Progenitor cell of endocrine pancreas (in vitro differentiated cells): ENCODE data around the gene TRIM28. TPM values are rescaled to one million over a fixed set of nuclear protein-coding genes. Genes with fewer than 3 reads are reported as not detected.

ENCODE experiments used
- DNase-seq: peaks from one replicate; pipeline ENCODE4 v3.0.0; 2021; ENCODE audit warnings: low spot score; ENCODE audit not compliant: unreplicated experiment
- H3K27ac Mint-ChIP-seq: 2 replicates; pipeline ENCODE4 v1.8.0; 2021; ENCODE audit warnings: mild to moderate bottlenecking, moderate library complexity, mixed read lengths
- H3K27me3 Mint-ChIP-seq: 2 replicates; pipeline ENCODE4 v1.8.0; 2021; ENCODE audit warnings: mixed read lengths
- H3K36me3 Mint-ChIP-seq: 2 replicates; pipeline ENCODE4 v1.8.0; 2022; ENCODE audit warnings: mixed read lengths; ENCODE audit not compliant: insufficient read depth
- H3K4me1 Mint-ChIP-seq: 2 replicates; pipeline ENCODE4 v1.8.0; 2021; ENCODE audit warnings: low read depth, mixed read lengths
- H3K4me3 Mint-ChIP-seq: 2 replicates; pipeline ENCODE4 v1.8.0; 2021; ENCODE audit warnings: low read depth, mild to moderate bottlenecking, moderate library complexity, mixed read lengths
- H3K9me3 Mint-ChIP-seq: 2 replicates; pipeline ENCODE4 v1.8.0; 2021; ENCODE audit warnings: low read depth, mixed read lengths
- CTCF ChIP-seq: fragments of 200-600 bp; sonication (generic); IDR thresholded peaks from one replicate; pipeline ENCODE4 v1.5.0; 2021; ENCODE audit warnings: antibody characterized with exemption, mild to moderate bottlenecking; ENCODE audit not compliant: unreplicated experiment
- total RNA-seq: library from RNA; stranded (reverse); gene quantifications from 2 replicates; pipeline ENCODE4 v1.2.1, GENCODE V29; 2021

The TRIM28 gene
- total RNA-seq, 1 donor from 2014 or later = 699 TPM

DNA sequence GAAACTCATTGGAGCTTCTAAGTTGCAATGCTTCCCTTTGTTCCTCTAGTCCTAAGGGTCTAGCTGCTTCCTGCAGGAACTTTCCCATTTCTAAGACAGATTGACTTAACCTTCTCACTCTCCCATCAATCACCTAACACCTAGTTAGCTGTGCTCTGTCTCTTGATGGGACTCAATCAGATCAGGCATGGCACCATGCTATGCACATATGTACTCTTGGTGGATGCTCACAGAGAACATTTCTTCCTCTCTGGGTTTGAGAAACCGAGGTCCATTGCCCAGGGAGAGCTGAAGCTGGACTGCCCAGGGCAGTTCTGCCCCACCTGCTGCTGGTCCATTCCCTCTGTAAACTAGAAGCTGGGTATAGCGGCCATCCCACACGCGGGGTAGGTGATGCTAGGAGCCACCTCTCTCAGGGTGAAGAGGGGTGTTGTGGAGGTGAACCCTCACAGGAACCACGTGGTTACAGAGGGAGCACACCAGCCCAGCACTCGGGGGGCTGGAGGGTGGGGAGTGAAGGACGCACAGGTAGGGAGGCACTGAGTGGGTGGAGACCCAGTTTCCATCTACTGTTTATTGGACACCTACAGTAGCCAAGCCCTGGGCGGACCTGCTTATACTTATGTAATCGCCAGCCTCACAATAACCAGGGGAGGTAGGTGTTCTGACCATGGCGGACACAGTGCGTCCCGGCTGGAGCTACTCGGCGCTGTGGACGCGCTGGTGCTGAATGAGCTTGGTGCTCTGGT, 17.7 kb downstream of the TRIM28 start:
- no peak for DNase-seq
- Mint-ChIP-seq H3K4me3 (peak overlapping the region; percentile 14), H3K36me3 (peaks cover 2% of the 10 kb centered on the region), H3K27me3 (no peaks in the 10 kb centered on the region), H3K9me3 (no peaks in the 10 kb centered on the region), H3K27ac (no peak overlapping the region), H3K4me1 (peaks cover 18% of the 10 kb centered on the region)
- no peak for TF ChIP-seq CTCF

- Mint-ChIP-seq H3K27ac (no peak overlapping the region), H3K4me1 (peaks cover 12% of the 10 kb centered on the region), H3K4me3 (no peak overlapping the region), H3K36me3 (peaks cover 1% of the 10 kb centered on the region), H3K9me3 (no peaks in the 10 kb centered on the region), H3K27me3 (no peaks in the 10 kb centered on the region)
- DNase-seq = no peak
- no peak for TF ChIP-seq CTCF
Observed at GRCh38 chr19:58562122-58563033, 18.5 kb downstream of the TRIM28 start.

GRCh38 chr19:58563034-58563573, 19.2 kb downstream of the TRIM28 start:
- Mint-ChIP-seq H3K36me3 (peaks cover 1% of the 10 kb centered on the region), H3K9me3 (no peaks in the 10 kb centered on the region), H3K27ac (no peak overlapping the region), H3K27me3 (no peaks in the 10 kb centered on the region), H3K4me1 (peaks cover 8% of the 10 kb centered on the region), H3K4me3 (no peak overlapping the region)
- no peak for DNase-seq
- TF ChIP-seq CTCF = no peak

DNA sequence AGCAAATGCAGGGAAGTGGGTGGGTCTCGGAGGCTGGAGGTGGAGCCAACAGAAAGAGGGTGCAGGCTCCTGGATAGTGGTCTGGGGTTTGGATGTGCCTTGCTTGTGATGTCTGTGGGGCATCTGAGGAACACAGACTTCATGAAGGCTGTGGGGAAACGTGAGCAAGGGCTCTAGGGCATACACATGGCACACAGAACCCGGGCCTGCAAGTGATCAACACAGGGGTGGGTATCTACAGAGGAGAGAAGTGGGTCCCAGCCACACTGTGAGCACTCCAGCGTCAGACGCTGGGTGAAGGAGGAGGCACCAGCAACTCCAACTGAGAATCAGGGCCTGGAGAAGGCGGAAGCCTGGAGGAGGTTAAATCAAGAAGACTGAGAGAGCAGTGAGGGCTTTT, 20.0 kb downstream of the TRIM28 start:
- H3K9me3 Mint-ChIP-seq = no peaks in the 10 kb centered on the region
- H3K27ac Mint-ChIP-seq = no peak overlapping the region
- peaks cover 3% of the 10 kb centered on the region for H3K36me3 Mint-ChIP-seq
- H3K27me3 Mint-ChIP-seq = no peaks in the 10 kb centered on the region
- H3K4me3 Mint-ChIP-seq = no peak overlapping the region
- DNase-seq = no peak
- H3K4me1 Mint-ChIP-seq = peaks cover 7% of the 10 kb centered on the region
- TF ChIP-seq CTCF = no peak

DNA sequence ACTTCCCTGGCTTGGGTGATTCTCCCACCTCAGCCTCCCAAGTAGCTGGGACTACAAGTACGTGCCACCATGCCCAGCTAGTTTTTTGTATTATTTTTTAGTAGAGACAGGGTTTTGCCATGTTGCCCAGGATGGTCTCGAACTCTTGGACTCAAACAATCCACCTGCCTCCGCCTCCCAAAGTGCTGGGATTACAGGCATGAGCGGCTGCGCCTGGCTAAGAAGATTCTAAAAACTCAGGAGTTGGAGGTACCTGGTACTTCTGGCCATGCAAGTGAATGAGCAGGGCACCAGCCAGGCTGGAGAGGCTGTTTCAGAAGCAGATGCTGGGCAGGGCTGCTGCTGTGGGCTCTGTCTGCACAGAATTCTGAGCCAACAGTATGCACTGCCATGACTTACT, 23.1 kb downstream of the TRIM28 start:
- no peak for DNase-seq
- Mint-ChIP-seq H3K4me1 (peaks cover 2% of the 10 kb centered on the region), H3K27ac (no peak overlapping the region), H3K27me3 (no peaks in the 10 kb centered on the region), H3K9me3 (no peaks in the 10 kb centered on the region), H3K4me3 (no peak overlapping the region), H3K36me3 (peaks cover 3% of the 10 kb centered on the region)
- no peak for TF ChIP-seq CTCF
